ENCODE results near the gene CES1.
"Not testable (repeated sequence)": the region's sequence is repeated elsewhere in the genome, so short reads cannot be mapped to it uniquely, and the experiment has no call there.

CES1 gene

DNA sequence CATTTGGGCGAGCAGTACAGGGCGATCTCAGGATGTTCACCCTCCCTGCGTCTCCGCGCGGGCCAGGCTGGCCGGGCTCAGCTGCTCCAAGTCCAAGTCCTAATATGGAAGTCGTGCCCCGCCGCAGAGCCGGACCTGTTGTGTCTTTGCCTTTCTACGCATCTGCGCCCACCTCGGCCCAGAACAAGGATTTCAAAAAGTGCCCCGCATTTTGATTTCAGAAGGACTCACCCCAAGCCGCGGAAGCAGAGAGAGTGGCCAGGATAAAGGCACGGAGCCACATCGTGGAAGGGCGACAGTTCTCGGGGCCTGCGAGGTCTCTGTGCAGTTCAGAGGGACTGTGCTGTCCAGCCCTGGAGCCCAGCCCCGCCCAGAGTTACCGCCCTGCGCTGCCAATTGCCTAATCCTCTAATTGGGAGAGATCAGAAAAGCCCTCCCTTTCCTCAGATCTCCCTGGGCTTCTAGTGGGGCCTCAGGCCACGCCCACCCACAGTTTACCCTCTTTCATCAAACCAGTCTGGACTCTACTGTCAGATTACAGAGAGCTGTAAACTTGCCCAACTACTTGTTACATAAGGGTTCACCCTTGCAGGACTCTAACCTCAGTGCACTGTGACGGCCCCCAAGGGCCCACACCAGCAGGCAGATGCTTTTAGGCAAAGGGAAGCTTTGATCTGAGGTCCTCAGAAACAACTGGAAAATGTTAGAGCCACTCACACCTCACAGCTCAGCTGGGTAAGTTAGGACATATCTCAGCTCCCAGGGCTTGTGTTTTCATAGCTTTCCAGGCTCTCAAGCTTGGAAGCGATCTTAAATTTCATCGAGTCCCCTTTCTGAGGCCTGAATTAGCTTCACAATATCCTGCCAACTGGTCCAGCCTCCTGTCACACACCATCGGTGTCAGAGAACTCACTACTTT, at the start of gene CES1:
Gene CES1 (minus strand): TSS at position 324 of the 919 bp plus-strand sequence. CDS start 41 bp downstream, at position 283.
- peak within 1 kb of the TSS in 1 of 21 experiments; percentile 43 for H3K27ac ChIP-seq
- no peak within 1 kb of the TSS for H3K4me3 ChIP-seq

- H3K27ac ChIP-seq: no peak overlapping the region
- H3K4me3 ChIP-seq: no peak overlapping the region
Measured at GRCh38 chr16:55876854-55877253, 44.0 kb upstream of the CES1 start.

DNA sequence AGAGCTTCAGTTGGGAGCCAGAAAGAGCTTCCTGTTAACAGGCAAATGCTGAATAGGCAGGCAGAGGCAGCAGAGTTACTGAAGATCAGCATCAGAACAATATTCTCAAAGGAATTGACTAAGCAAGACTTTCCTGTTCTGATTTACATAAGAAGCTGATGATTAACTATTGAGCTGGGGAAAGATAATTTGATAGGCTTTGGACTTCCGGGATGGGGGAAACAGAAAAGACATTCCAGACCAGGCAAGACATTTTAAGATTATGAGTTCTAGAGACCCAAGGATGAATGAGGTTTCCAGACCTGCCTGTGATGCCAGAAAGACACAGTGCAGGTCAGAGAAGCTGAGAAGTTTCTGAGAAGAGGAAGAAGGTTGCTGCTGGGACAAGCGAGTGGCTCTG, 42.4 kb upstream of the CES1 start, which contains the start of gene CES5A:
Gene CES5A (minus strand): TSS at position 101 of the 400 bp plus-strand sequence. CDS start 152 bp downstream, outside the sequence.
- Histone ChIP-seq H3K27ac (peak within 1 kb of the TSS in 5 of 21 experiments; percentile 1 to 50 (median 2)), H3K4me3 (no peak within 1 kb of the TSS)

GRCh38 chr16:55873122-55873521, 40.2 kb upstream of the CES1 start:
- Histone ChIP-seq H3K4me3 (no peak overlapping the region), H3K27ac (no peak overlapping the region)

DNA sequence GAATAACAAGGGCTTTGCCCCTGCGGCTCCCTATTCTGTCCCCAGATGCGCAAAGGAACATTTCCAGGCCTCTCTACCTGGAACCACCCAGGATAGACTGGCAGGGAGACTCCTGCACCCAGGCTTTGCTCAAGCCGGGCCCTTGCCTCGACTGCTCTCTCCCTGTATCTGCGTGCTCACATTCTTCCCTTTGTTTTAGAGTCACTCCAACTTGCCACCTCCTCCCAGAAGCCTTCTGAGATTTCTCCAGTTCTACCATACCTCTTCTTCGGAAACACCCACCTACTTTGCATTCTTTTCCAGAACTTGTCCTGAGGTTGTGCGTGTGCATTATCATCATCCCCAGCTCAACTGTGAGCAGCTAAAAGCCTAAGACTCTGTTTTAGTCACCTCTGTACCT, 39.2 kb upstream of the CES1 start:
- H3K27ac ChIP-seq: no peak overlapping the region
- no peak overlapping the region for H3K4me3 ChIP-seq

DNA sequence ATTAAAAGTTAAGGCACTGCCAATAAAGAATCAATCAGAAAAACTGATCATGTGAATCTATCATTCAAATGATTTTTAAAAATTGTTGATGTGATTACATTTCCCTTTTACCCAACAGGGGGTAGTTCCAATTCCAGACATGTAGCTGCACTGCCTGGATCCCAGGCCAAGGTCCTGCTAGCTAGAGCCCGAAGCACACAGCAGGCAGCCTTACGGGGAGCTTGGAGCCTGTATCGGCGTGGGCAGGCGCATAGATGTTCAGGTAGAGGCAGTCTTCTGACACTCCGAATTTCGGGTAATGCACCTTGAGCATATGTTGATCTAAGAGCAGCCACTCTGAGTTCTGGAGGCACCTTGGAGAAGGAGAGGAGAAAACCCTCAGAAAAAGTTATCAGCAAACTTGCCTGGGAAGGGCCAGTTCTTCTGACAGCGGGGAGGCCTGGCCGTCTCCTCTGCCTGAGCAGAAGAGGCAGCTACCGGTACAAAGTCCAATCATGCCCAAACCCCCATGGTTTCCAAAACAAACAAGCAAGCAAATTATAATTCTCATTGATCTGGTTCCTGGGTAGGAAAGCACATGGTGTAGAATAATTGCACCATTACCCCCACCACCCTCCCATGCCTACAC, 38.6 kb upstream of the CES1 start:
- no peak overlapping the region for H3K4me3 ChIP-seq
- H3K27ac ChIP-seq: no peak overlapping the region

GRCh38 chr16:55868980-55869379, 36.1 kb upstream of the CES1 start:
- H3K27ac ChIP-seq: no peak overlapping the region
- no peak overlapping the region for H3K4me3 ChIP-seq

DNA sequence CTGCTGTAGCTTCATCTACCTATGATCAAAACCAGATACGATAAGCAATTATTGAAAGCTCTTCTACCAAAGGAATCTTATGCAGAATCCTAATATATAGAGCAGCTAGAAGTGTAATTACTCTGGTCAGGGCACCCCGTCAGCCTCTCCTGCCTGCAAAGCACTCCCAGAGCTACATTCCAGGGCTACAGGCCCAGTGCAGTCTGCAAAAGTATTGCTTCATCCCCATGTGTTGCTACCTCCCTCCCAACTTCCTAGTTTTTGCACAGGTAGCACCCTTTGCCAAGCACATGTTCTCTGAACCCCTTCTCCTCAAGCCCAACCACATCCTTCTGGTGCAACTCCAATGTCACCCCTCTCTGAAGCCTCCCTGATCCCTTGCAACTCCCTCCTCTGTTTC, 35.2 kb upstream of the CES1 start:
- Histone ChIP-seq H3K27ac (no peak overlapping the region), H3K4me3 (no peak overlapping the region)

DNA sequence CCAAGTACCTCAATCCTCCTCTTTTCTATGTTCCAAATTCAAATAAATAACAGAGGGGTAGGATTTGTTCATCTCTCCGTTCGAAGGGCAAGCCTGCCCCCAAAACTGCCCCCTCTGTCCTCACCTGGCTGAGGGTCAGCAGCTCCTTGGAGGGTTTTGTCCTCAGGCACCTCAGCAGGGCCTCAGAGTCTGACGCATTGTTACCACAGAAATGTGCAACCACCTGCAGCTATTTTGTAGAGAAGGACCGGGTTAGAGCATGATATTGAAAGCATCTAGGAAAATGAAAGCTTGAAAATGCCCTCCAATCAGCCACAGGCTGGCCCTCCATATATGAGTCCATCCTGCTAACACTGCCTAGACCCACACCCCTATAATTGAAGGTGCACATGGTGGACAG, 28.4 kb upstream of the CES1 start:
- Histone ChIP-seq H3K27ac (no peak overlapping the region), H3K4me3 (no peak overlapping the region)

DNA sequence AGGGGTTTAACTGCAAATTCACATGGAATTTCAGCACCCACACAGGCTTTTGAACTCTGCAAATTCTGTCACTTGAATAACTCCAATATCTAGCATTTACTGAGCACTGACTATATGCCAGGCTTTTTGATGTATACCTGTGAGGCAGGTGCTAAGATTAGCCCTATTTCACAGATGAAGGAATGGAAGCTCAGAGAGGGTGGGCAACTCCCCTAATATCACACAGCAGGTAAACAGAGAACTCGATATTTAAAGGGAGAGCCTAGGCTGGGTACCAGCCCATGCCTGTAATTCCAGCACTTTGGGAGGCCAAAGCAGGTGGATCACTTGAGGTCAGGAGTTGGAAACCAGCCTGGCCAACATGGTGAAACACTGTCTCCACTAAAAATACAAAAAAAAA, 24.8 kb upstream of the CES1 start:
- not testable (repeated sequence) for H3K27ac ChIP-seq, H3K4me3 ChIP-seq

GRCh38 chr16:55856950-55857349, 24.1 kb upstream of the CES1 start:
- Histone ChIP-seq H3K4me3 (no peak overlapping the region), H3K27ac (no peak overlapping the region)

DNA sequence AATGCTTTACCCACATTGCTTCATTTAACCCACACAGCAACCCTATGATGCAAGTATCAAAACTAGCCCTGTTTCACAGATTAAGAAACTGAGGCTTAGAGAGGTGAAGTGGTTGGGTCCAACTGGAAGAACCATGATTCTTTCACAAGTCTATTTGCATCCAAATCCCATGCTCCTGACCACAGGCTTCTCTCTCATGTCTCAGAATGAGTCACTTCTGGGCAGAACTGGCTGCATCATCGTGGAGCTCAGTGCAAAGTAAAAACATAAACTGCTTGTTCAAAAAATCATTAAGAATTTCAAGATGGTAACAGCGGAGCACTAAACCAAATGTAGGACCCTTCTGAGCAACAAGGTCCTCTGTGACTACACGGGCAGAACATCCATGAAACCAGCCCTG, 20.2 kb upstream of the CES1 start:
- H3K4me3 ChIP-seq: no peak overlapping the region
- no peak overlapping the region for H3K27ac ChIP-seq

- no peak overlapping the region for H3K4me3 ChIP-seq
- H3K27ac ChIP-seq: no peak overlapping the region
Measured at GRCh38 chr16:55849536-55849935, 16.6 kb upstream of the CES1 start.

DNA sequence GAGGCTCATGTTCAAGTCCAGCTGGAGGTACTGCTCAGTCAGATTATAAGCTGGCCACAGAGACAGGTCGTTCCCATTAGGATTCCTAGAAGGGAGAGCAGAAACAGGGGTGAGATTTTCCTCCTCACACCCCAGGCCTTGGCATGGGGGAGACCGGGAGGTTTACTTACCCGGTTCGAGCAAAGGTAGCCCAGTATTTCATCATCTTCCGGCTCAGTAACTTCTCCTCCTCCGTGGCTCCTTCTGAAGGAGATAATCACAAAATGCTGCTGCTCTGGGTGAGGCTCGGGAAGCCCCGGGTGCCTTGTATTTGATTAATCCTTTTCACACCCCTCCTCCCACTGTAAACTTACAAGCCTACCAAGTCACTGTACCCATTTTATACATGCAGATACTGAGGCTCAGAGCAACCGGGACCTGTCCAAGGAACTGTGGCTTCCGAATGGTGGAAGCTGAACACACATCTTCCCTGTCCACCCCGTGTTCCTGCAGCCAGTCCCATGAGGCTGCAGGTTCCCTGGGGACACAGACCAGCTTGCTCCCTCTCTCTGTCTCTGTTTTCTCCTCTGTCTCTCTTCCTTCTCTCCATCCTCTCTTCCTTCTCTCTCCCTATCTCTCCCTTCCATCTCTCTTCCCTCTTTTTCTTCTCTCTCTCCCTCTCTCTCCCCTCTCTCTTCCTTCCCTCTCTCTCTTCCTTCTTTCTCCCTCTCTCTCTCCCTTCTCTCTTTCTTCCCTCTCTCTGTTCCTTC, 13.9 kb upstream of the CES1 start:
- Histone ChIP-seq H3K4me3 (no peak overlapping the region), H3K27ac (no peak overlapping the region)

DNA sequence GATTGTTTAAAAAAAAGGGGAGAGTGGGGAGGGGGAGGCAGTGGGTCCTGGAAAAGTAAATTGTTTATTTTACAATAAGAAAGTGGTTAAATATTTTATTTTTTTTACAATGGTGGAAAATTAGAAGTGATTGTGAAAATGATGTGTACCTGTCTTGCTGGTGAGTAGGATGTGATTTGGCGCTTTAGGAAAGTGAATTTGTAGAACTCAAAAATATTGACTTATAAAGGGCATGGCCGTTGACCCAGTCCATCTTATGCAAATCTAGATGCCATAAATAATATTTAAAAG, 10.2 kb upstream of the CES1 start:
- H3K27ac ChIP-seq: no peak overlapping the region
- no peak overlapping the region for H3K4me3 ChIP-seq

DNA sequence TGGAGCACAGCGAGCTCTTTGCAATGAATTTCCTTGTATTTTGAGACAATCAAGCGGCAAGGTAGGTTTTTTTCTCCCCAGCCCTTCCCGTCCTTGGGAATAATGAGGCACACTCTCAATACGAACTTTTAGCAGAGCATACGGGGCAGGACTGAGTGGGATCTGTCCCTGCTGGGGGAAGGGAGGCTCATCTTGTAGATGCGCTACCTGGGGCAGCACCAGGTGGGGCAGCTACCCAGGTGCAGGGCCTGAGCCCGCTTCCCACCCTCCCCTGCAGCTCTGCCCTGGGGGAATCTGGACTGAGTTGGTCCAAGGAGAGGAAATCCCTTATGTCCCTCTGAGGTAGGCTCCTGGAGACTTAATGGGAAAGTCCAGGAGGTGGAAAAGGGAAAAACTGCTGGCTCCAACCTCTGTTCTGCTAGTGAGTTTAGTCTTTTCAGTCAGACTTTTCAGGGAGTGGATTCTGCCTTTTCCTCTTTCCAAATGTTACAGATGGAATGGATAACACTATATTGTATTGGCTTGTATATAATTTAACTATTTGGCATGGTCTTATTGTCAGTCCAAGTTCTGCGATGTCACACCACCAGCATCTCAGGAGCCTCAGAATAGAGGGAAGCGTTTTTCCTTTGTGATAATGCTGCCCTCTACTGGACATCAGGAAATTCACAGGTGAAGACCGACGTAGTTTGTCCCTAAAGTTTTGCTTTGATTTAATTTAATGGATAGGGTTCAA, 9.6 kb upstream of the CES1 start:
- no peak overlapping the region for H3K27ac ChIP-seq
- no peak overlapping the region for H3K4me3 ChIP-seq

- H3K27ac ChIP-seq: no peak overlapping the region
- H3K4me3 ChIP-seq: no peak overlapping the region
Measured at GRCh38 chr16:55839115-55839514, 6.2 kb upstream of the CES1 start.

GRCh38 chr16:55836158-55836611, 3.3 kb upstream of the CES1 start:
- no peak overlapping the region for H3K27ac ChIP-seq
- H3K4me3 ChIP-seq: no peak overlapping the region

GRCh38 chr16:55835581-55835980, 2.7 kb upstream of the CES1 start:
- no peak overlapping the region for H3K4me3 ChIP-seq
- H3K27ac ChIP-seq: no peak overlapping the region

DNA sequence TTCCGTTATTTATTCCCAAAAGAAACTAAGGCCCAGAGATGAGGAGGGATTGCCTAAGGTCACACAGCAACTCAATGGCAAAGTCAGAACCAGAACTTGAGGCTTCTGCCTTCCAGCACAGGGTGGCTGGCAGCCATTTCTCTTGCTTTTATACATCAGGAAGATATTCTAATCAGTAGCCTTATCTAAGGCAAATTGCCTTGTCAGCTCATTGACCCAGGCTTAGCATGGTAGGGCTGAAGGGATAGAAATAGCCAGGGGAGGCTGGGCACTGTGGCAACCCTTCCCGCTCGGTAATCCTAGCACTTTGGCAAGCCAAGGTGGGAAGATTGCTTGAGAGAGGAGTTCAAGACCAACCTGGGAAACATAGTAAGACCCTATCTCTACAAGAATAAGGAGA, 2.3 kb upstream of the CES1 start:
- H3K27ac ChIP-seq: not testable (repeated sequence)

More for the DNA sequence above, 2.3 kb upstream of the CES1 start:
- H3K4me3 ChIP-seq: not testable (repeated sequence)
